Measurements from ENCODE around the gene TMEM129.

TMEM129 gene

GRCh38 chr4:1756079-1756478 is 35.0 kb upstream of the TMEM129 start:
- H3K27me3 ChIP-seq (ENCODE audit: control insufficient read depth, insufficient read depth, low read length): no peaks in the 10 kb centered on the region
- no peaks in the 10 kb centered on the region for H3K9me3 ChIP-seq (replicated peaks; ENCODE audit: low read length)
- no peaks in the 10 kb centered on the region for H3K4me1 ChIP-seq (ENCODE audit: control insufficient read depth, insufficient read depth, low read length)
- no peak overlapping the region for H3K4me3 ChIP-seq (ENCODE audit: low read length)
- H3K9ac ChIP-seq (ENCODE audit: low read depth, low read length): no peak overlapping the region
- H3K4me2 ChIP-seq (ENCODE audit: low read length): no peak overlapping the region
- H3K36me3 ChIP-seq (ENCODE audit: insufficient read depth, low read length): no peaks in the 10 kb centered on the region

GRCh38 chr4:1755297-1755696 is 34.2 kb upstream of the TMEM129 start:
- Histone ChIP-seq H3K27me3 (ENCODE audit: control insufficient read depth, insufficient read depth, low read length) (no peaks in the 10 kb centered on the region), H3K4me1 (ENCODE audit: control insufficient read depth, insufficient read depth, low read length) (no peaks in the 10 kb centered on the region), H3K4me2 (ENCODE audit: low read length) (no peak overlapping the region), H3K36me3 (ENCODE audit: insufficient read depth, low read length) (no peaks in the 10 kb centered on the region), H3K4me3 (ENCODE audit: low read length) (no peak overlapping the region), H3K9me3 (replicated peaks; ENCODE audit: low read length) (no peaks in the 10 kb centered on the region), H3K9ac (ENCODE audit: low read depth, low read length) (no peak overlapping the region)

- Histone ChIP-seq H3K4me3 (ENCODE audit: low read length) (no peak overlapping the region), H3K4me1 (ENCODE audit: control insufficient read depth, insufficient read depth, low read length) (no peaks in the 10 kb centered on the region), H3K4me2 (ENCODE audit: low read length) (no peak overlapping the region), H3K9me3 (replicated peaks; ENCODE audit: low read length) (no peaks in the 10 kb centered on the region), H3K9ac (ENCODE audit: low read depth, low read length) (no peak overlapping the region), H3K27me3 (ENCODE audit: control insufficient read depth, insufficient read depth, low read length) (no peaks in the 10 kb centered on the region), H3K36me3 (ENCODE audit: insufficient read depth, low read length) (no peaks in the 10 kb centered on the region)
Observed at GRCh38 chr4:1754336-1754735, 33.2 kb upstream of the TMEM129 start.

GRCh38 chr4:1753697-1754311 is 32.7 kb upstream of the TMEM129 start:
- no peaks in the 10 kb centered on the region for H3K27me3 ChIP-seq (ENCODE audit: control insufficient read depth, insufficient read depth, low read length)
- no peak overlapping the region for H3K9ac ChIP-seq (ENCODE audit: low read depth, low read length)
- no peak overlapping the region for H3K4me2 ChIP-seq (ENCODE audit: low read length)
- H3K36me3 ChIP-seq (ENCODE audit: insufficient read depth, low read length): no peaks in the 10 kb centered on the region
- H3K4me3 ChIP-seq (ENCODE audit: low read length): no peak overlapping the region
- H3K4me1 ChIP-seq (ENCODE audit: control insufficient read depth, insufficient read depth, low read length): no peaks in the 10 kb centered on the region
- H3K9me3 ChIP-seq (replicated peaks; ENCODE audit: low read length): no peaks in the 10 kb centered on the region

GRCh38 chr4:1753294-1753696 is 32.2 kb upstream of the TMEM129 start:
- Histone ChIP-seq H3K9ac (ENCODE audit: low read depth, low read length) (no peak overlapping the region), H3K4me1 (ENCODE audit: control insufficient read depth, insufficient read depth, low read length) (no peaks in the 10 kb centered on the region), H3K4me3 (ENCODE audit: low read length) (no peak overlapping the region), H3K27me3 (ENCODE audit: control insufficient read depth, insufficient read depth, low read length) (no peaks in the 10 kb centered on the region), H3K4me2 (ENCODE audit: low read length) (no peak overlapping the region), H3K36me3 (ENCODE audit: insufficient read depth, low read length) (no peaks in the 10 kb centered on the region), H3K9me3 (replicated peaks; ENCODE audit: low read length) (no peaks in the 10 kb centered on the region)

- Histone ChIP-seq H3K4me2 (ENCODE audit: low read length) (no peak overlapping the region), H3K9me3 (replicated peaks; ENCODE audit: low read length) (no peaks in the 10 kb centered on the region), H3K27me3 (ENCODE audit: control insufficient read depth, insufficient read depth, low read length) (no peaks in the 10 kb centered on the region), H3K4me3 (ENCODE audit: low read length) (no peak overlapping the region), H3K4me1 (ENCODE audit: control insufficient read depth, insufficient read depth, low read length) (no peaks in the 10 kb centered on the region), H3K36me3 (ENCODE audit: insufficient read depth, low read length) (no peaks in the 10 kb centered on the region), H3K9ac (ENCODE audit: low read depth, low read length) (no peak overlapping the region)
Observed at GRCh38 chr4:1752284-1753041, 31.3 kb upstream of the TMEM129 start.

GRCh38 chr4:1751919-1752283 is 30.8 kb upstream of the TMEM129 start:
- H3K36me3 ChIP-seq (ENCODE audit: insufficient read depth, low read length): no peaks in the 10 kb centered on the region
- H3K4me3 ChIP-seq (ENCODE audit: low read length): no peak overlapping the region
- H3K4me2 ChIP-seq (ENCODE audit: low read length): no peak overlapping the region
- H3K27me3 ChIP-seq (ENCODE audit: control insufficient read depth, insufficient read depth, low read length): no peaks in the 10 kb centered on the region
- H3K9me3 ChIP-seq (replicated peaks; ENCODE audit: low read length): no peaks in the 10 kb centered on the region
- no peak overlapping the region for H3K9ac ChIP-seq (ENCODE audit: low read depth, low read length)
- H3K4me1 ChIP-seq (ENCODE audit: control insufficient read depth, insufficient read depth, low read length): no peaks in the 10 kb centered on the region

GRCh38 chr4:1751155-1751918 is 30.2 kb upstream of the TMEM129 start:
- no peak overlapping the region for H3K4me3 ChIP-seq (ENCODE audit: low read length)
- no peak overlapping the region for H3K4me2 ChIP-seq (ENCODE audit: low read length)
- no peaks in the 10 kb centered on the region for H3K9me3 ChIP-seq (replicated peaks; ENCODE audit: low read length)
- no peaks in the 10 kb centered on the region for H3K27me3 ChIP-seq (ENCODE audit: control insufficient read depth, insufficient read depth, low read length)
- no peak overlapping the region for H3K9ac ChIP-seq (ENCODE audit: low read depth, low read length)
- no peaks in the 10 kb centered on the region for H3K4me1 ChIP-seq (ENCODE audit: control insufficient read depth, insufficient read depth, low read length)
- no peaks in the 10 kb centered on the region for H3K36me3 ChIP-seq (ENCODE audit: insufficient read depth, low read length)

- H3K27me3 ChIP-seq (ENCODE audit: control insufficient read depth, insufficient read depth, low read length): no peaks in the 10 kb centered on the region
- no peak overlapping the region for H3K4me3 ChIP-seq (ENCODE audit: low read length)
- no peak overlapping the region for H3K9ac ChIP-seq (ENCODE audit: low read depth, low read length)
- no peaks in the 10 kb centered on the region for H3K36me3 ChIP-seq (ENCODE audit: insufficient read depth, low read length)
- no peaks in the 10 kb centered on the region for H3K9me3 ChIP-seq (replicated peaks; ENCODE audit: low read length)
- no peak overlapping the region for H3K4me2 ChIP-seq (ENCODE audit: low read length)
- no peaks in the 10 kb centered on the region for H3K4me1 ChIP-seq (ENCODE audit: control insufficient read depth, insufficient read depth, low read length)
Observed at GRCh38 chr4:1750381-1751154, 29.4 kb upstream of the TMEM129 start.

GRCh38 chr4:1749826-1750225 is 28.7 kb upstream of the TMEM129 start:
- Histone ChIP-seq H3K4me2 (ENCODE audit: low read length) (no peak overlapping the region), H3K4me1 (ENCODE audit: control insufficient read depth, insufficient read depth, low read length) (no peaks in the 10 kb centered on the region), H3K9me3 (replicated peaks; ENCODE audit: low read length) (no peaks in the 10 kb centered on the region), H3K36me3 (ENCODE audit: insufficient read depth, low read length) (peaks cover 3% of the 10 kb centered on the region), H3K4me3 (ENCODE audit: low read length) (no peak overlapping the region), H3K27me3 (ENCODE audit: control insufficient read depth, insufficient read depth, low read length) (no peaks in the 10 kb centered on the region), H3K9ac (ENCODE audit: low read depth, low read length) (no peak overlapping the region)

- Histone ChIP-seq H3K27me3 (ENCODE audit: control insufficient read depth, insufficient read depth, low read length) (no peaks in the 10 kb centered on the region), H3K4me2 (ENCODE audit: low read length) (no peak overlapping the region), H3K36me3 (ENCODE audit: insufficient read depth, low read length) (peaks cover 5% of the 10 kb centered on the region), H3K9ac (ENCODE audit: low read depth, low read length) (no peak overlapping the region), H3K9me3 (replicated peaks; ENCODE audit: low read length) (no peaks in the 10 kb centered on the region), H3K4me3 (ENCODE audit: low read length) (no peak overlapping the region), H3K4me1 (ENCODE audit: control insufficient read depth, insufficient read depth, low read length) (no peaks in the 10 kb centered on the region)
Observed at GRCh38 chr4:1749370-1749769, 28.2 kb upstream of the TMEM129 start.
